GM19455 (cell line): ENCODE measurements around the gene ZFYVE21.

Experiments
- ATAC-seq: cut with Tn5 transposase; IDR thresholded peaks from one replicate; pipeline ENCODE4 v1.9.1; 2021; ENCODE audit not compliant: unreplicated experiment

The ZFYVE21 gene

DNA sequence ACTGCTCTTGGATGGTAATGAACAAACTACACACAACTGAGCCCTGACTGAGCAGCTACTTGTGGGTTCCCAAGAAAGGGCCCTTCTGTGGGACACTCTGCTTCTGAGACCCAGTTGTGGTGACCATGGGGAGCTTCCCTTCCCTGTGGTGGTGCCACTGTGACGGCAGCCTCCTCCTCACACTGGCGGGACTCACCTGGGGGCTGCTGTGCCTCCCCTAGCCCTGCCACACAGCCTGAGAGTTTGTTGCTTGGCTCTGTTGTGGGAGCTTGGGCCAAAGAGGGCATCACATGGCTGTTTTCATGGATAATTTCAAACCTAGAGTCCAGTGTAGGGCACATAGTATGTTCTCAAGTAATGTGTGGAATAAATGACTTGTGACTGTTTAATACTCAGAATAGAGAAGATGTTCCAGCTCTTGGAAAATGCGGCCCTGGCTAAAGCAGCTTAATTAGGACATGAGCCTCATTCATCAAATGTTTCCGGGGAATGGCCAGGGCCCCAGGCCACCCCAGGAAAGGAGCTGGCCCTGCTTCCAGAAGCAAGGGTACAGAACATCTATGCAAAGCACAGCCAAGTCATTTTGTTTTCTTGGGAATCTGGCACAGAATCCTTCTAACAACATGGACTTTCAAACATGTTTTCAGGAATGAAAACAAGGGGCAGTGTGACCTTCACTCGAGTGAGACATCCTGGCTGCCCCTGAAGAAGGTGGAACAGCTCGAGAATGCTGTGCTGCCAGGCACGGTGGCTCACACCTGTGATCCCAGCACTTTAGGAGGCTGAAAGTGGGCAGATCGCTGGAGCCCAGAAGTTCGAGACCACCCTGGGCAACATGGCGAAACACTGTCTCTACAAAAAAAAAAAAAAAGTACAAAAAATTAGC is 21.2 kb downstream of the ZFYVE21 start:
- no peak for ATAC-seq

- ATAC-seq, result no peak
Observed at GRCh38 chr14:103737432-103738045, 21.9 kb downstream of the ZFYVE21 start.

- ATAC-seq, result no peak
Observed at GRCh38 chr14:103738166-103738565, 22.6 kb downstream of the ZFYVE21 start.

DNA sequence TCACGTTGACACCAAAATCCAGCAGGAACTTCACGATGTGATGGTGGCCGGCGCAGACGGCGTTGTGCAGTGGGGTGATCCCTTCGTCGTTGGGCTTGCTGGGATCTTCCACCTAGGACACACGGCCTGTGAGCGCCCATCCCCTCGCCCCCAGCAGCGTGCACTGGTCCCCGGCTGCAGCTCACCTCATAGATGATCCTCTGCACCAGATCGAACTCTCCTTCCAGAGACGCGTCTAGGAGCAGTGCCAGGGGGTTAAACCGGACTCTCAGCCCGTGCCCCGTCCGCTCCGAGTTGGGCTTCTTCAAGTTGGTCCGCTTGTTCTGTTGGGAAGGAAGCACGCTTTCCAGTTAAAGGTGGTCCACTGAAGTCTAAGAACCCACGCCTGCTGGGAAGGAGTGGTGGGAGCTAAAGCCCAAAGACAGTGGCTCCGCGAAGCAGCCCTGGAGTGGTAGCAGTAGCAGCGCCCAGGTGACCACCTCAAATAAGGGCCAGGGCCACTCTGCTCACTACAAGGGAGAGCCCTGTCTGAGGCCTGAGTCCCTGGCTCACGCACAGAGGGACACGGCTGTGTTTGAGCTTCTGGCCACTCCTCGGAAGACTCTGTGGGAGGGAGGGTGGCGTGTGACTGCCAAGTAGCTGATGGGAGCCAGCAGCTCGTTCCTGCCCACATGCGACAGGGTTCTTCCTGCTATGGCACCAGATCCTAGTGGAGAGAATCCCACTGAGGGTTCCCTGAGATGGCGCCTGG is 23.3 kb downstream of the ZFYVE21 start:
- ATAC-seq, result no peak

- no peak for ATAC-seq
Observed at GRCh38 chr14:103739466-103739792, 23.8 kb downstream of the ZFYVE21 start.

DNA sequence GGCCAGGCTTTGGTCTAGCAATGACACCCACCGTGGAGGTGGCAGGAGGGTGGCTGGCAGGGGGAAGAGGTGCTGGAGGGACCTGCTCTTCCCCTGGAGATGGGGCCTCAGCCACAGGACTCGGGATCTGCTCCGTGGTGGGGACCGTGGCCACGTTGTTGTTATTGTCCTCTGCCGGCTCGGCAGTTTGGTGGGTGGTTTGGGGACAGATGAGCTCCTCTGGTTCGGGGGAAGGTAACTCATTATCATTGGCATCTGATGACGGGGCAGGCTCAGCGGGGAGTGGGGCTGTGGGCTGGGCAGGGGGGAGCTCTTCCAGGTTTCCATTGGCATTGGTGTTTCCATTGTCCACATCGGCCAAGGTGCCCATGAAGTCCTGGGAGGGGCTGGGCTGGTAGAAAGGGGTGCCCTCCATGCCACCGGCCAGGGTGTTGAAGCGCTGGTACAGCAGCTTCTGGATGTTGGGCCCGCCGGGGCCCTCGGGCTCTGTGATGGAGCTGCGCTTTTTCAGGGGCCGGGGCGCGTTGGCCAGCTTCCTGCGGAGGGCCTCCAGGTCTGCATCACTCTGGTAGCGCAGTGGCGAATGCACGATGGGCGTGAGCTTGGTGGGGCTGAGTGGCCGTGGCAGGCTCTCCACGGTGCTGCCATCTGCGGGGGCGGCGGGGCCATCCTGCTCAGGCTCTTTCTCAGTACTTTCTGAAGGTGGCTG is 24.3 kb downstream of the ZFYVE21 start:
- no peak for ATAC-seq

DNA sequence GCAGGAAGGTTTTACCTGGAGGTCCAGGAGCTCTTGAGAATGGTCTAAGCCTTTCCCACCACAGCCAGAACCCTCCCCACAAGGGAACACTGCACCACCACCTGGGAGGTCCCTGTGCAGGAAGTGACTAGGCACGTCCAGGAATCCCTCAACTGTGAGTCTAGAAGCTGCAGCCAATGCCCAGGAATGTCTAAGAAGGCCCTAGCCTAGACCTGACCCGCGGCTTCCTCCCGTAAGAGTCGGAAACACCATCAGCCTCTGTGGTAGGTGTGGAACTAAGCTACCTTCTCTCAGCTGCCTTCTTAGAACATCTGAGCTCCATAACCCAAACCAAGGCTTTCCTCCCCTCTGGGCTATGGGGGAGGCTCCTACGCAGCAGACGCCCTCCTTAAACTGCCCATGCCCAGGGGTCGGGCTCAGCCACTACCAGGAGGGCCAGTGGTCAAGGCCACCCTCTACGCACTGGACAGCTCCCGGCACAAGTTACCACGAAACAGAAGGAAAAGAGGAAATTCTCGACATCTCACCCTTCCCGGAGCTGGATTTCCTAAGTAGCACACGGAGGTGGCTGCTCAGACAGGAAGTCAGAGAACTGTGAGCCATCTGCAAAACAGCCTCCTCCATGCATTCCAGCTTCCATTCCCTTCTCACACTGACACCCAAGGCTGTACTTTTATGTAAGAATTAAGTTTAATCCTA is 25.5 kb downstream of the ZFYVE21 start:
- ATAC-seq, result no peak

- ATAC-seq, result no peak
Observed at GRCh38 chr14:103741876-103742275, 26.3 kb downstream of the ZFYVE21 start.

GRCh38 chr14:103742499-103743255 is 27.1 kb downstream of the ZFYVE21 start:
- no peak for ATAC-seq

GRCh38 chr14:103743691-103744090 is 28.1 kb downstream of the ZFYVE21 start:
- no peak for ATAC-seq

- no peak for ATAC-seq
Observed at GRCh38 chr14:103744621-103745395, 29.2 kb downstream of the ZFYVE21 start.

GRCh38 chr14:103745424-103745823 is 29.8 kb downstream of the ZFYVE21 start:
- no peak for ATAC-seq

- ATAC-seq, result no peak
Observed at GRCh38 chr14:103746701-103747100, 31.1 kb downstream of the ZFYVE21 start.

GRCh38 chr14:103748534-103748857 is 32.9 kb downstream of the ZFYVE21 start:
- ATAC-seq, result no peak

- ATAC-seq, result no peak
Observed at GRCh38 chr14:103749452-103749851, 33.8 kb downstream of the ZFYVE21 start.

- ATAC-seq, result no peak
Observed at GRCh38 chr14:103749860-103750259, 34.2 kb downstream of the ZFYVE21 start.

- no peak for ATAC-seq
Observed at GRCh38 chr14:103753774-103754173, 38.2 kb downstream of the ZFYVE21 start.

DNA sequence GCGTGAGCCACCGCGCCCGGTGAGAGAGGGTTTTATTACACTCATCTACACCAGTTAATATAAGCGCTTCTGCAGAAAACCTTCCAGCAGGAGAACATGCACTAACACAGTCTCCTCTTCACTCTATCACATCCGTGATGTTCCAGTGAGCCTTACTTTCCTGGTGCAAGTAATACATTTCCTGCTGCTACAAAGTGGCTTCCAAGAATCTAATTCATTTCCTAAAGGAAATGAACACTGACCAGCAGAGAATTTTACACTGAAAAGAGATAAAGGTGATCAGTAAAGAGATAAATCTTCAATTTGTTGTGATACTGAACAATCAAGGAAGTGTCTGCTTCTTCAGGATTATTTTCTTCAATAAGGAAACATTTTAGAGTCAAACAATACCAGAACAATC is 39.5 kb downstream of the ZFYVE21 start:
- ATAC-seq, result no peak

GRCh38 chr14:103758059-103758776 is 42.6 kb downstream of the ZFYVE21 start:
- ATAC-seq, result no peak
